HCT116 (cell line): ENCODE results near the gene CLEC19A. TPM values are rescaled to one million over a fixed set of nuclear protein-coding genes. Genes with fewer than 3 reads are reported as not detected.

Experiments
- ATAC-seq: fragments of 200-7000 bp; cut with Tn5 transposase; 2 replicates; pipeline ENCODE4 v1.9.1; 2020; ENCODE audit warnings: mild to moderate bottlenecking, moderate library complexity
- BruUV-seq: library from RNA; stranded (reverse); fragments of 400-500 nt; replicated peaks from 2 replicates; lab custom pipeline; 2021; lab: Mats Ljungman, UMichigan
- CTCF ChIA-PET: fragments of 300-600 bp; sonication (Branson Sonifier 250); formaldehyde crosslinking; loops from one replicate; lab custom pipeline; 2021; ENCODE audit warnings: antibody characterized with exemption; lab: Charles Lee
- POLR2A ChIA-PET: fragments of 300-600, 350-600 bp; sonication (Branson Sonifier 250); formaldehyde crosslinking; loops from one replicate; lab custom pipeline; 2021; ENCODE audit warnings: antibody characterized with exemption; lab: Charles Lee
- RAD21 ChIA-PET, 2 experiments: fragments of 300-600 bp; sonication (Branson Sonifier 250); formaldehyde crosslinking; loops; one replicate each; lab custom pipeline; 2023; ENCODE audit warnings: low total read pairs in 2 of 2; ENCODE audit not compliant: uncharacterized antibody in 2 of 2, unreplicated experiment in 2 of 2, low non-redundant PET in 1 of 2; lab: Charles Lee
- DNase-seq: peaks from one replicate; pipeline ENCODE4 v3.0.0-alpha.2; 2010; ENCODE audit warnings: low read depth, low spot score
- H2AFZ ChIP-seq: fragments of 200-600 bp; shearing (Covaris generic), sonication (generic); 2 replicates; pipeline ENCODE4 v1.6.1; 2017; ENCODE audit warnings: low read depth, mixed run types, mixed read lengths, antibody characterized with exemption, low read length; ENCODE audit not compliant: poor library complexity, severe bottlenecking
- H3K27ac ChIP-seq: 2 replicates; pipeline ENCODE4 v1.5.1; 2012; ENCODE audit warnings: low read depth, low read length
- H3K27me3 ChIP-seq: fragments of 200-600 bp; sonication (generic); 2 replicates; pipeline ENCODE4 v1.6.1; 2016; ENCODE audit warnings: mixed run types, low read length, mixed read lengths; ENCODE audit not compliant: insufficient read depth
- H3K36me3 ChIP-seq, 2 experiments: fragments of 200-500 bp in 1 of 2; fragments of 200-600 bp in 1 of 2; sonication (Bioruptor generic) in 1 of 2; sonication (generic) in 1 of 2; 2 replicates each; pipeline versions ENCODE4 v1.5.1 to v1.6.1; 2014 to 2016; ENCODE audit warnings: low read length in 2 of 2, inconsistent platforms in 1 of 2, mixed read lengths in 1 of 2, mixed run types in 1 of 2; ENCODE audit not compliant: insufficient read depth in 2 of 2, control insufficient read depth in 1 of 2
- H3K4me1 ChIP-seq, 2 experiments: fragments of 200-600 bp in 1 of 2; sonication (generic) in 1 of 2; 2 replicates each; pipeline versions ENCODE4 v1.5.1 to v1.6.1; 2012 to 2017; ENCODE audit warnings: low read length in 2 of 2, inconsistent platforms in 1 of 2, mild to moderate bottlenecking in 1 of 2, mixed read lengths in 1 of 2, mixed run types in 1 of 2, moderate library complexity in 1 of 2; ENCODE audit not compliant: insufficient read depth in 2 of 2, control insufficient read depth in 1 of 2
- H3K4me2 ChIP-seq: fragments of 200-600 bp; sonication (generic); 2 replicates; pipeline ENCODE4 v1.6.1; 2017; ENCODE audit warnings: mixed run types, low read length, mixed read lengths
- H3K4me3 ChIP-seq, 2 experiments: fragments of 200-600 bp in 1 of 2; sonication (generic) in 1 of 2; replicated peaks in 1 of 2; 2 replicates each; pipeline ENCODE4 v1.5.1; 2011 to 2016; ENCODE audit warnings: low read length in 2 of 2, control low read depth in 1 of 2, low read depth in 1 of 2, mild to moderate bottlenecking in 1 of 2, mixed read lengths in 1 of 2, mixed run types in 1 of 2
- H3K79me2 ChIP-seq: fragments of 200-600 bp; sonication (generic); 2 replicates; pipeline ENCODE4 v1.6.1; 2017; ENCODE audit warnings: mild to moderate bottlenecking, mixed run types, low read length, moderate library complexity, mixed read lengths; ENCODE audit not compliant: insufficient read depth
- H3K9ac ChIP-seq: fragments of 200-600 bp; sonication (generic); 2 replicates; pipeline ENCODE4 v1.6.1; 2016; ENCODE audit warnings: low read length, mixed read lengths
- H3K9me2 ChIP-seq: fragments of 200-600 bp; sonication (generic), shearing (Covaris generic); 2 replicates; pipeline ENCODE4 v1.6.1; 2017; ENCODE audit warnings: mixed run types, mild to moderate bottlenecking, moderate library complexity; ENCODE audit not compliant: insufficient read depth
- H3K9me3 ChIP-seq, 2 experiments: fragments of 200-500 bp in 1 of 2; fragments of 200-600 bp in 1 of 2; sonication (Bioruptor generic) in 1 of 2; sonication (generic) in 1 of 2; 2 replicates each; pipeline ENCODE4 v1.6.1; 2014 to 2017; ENCODE audit warnings: low read length in 2 of 2, mixed read lengths in 2 of 2, inconsistent platforms in 1 of 2, low read depth in 1 of 2, mild to moderate bottlenecking in 1 of 2, mixed run types in 1 of 2, moderate library complexity in 1 of 2; ENCODE audit not compliant: control insufficient read depth in 1 of 2, insufficient read depth in 1 of 2
- H4K20me1 ChIP-seq: fragments of 200-600 bp; sonication (generic), shearing (Covaris generic); 2 replicates; pipeline ENCODE4 v1.6.1; 2017; ENCODE audit warnings: mixed run types, mild to moderate bottlenecking, moderate library complexity; ENCODE audit not compliant: insufficient read depth
- RAD21 ChIP-seq: IDR thresholded peaks from 2 replicates; pipeline ENCODE4 v1.6.1; 2012; ENCODE audit warnings: low read depth, mild to moderate bottlenecking
- SP1 ChIP-seq: IDR thresholded peaks from 2 replicates; pipeline ENCODE4 v1.6.1; 2012; ENCODE audit warnings: low read depth
- ZBTB33 ChIP-seq: IDR thresholded peaks from 2 replicates; pipeline ENCODE4 v1.6.1; 2011; ENCODE audit warnings: mild to moderate bottlenecking, low read length, moderate library complexity; ENCODE audit not compliant: insufficient replicate concordance; ENCODE audit errors: extremely low read depth
- intact Hi-C: fragments of 100-400 bp; cut with micrococcal nuclease; formaldehyde crosslinking; loops from 2 replicates; pipeline ENCODE4 v1.10.0; 2022
- total RNA-seq: library from RNA; stranded (reverse); gene quantifications from one replicate; pipeline ENCODE4 v1.2.1, GENCODE V29; 2021; ENCODE audit not compliant: unreplicated experiment
- TF ChIP-seq, protein P1 (sequence below): IDR thresholded peaks from 2 replicates; pipeline ENCODE4 v1.6.1; 2012; ENCODE audit warnings: low read depth

CLEC19A gene
- total RNA-seq, 1 experiment from 2014 or later = not detected

GRCh38 chr16:19295393-19295792 lies 9.9 kb downstream of the CLEC19A start (continued):
- TF ChIP-seq SP1 (no peak), RAD21 (no peak)

- ATAC-seq = no peak
- H3K9ac ChIP-seq = no peak overlapping the region
- intact Hi-C loops = no loop called here
- no peaks in the 10 kb centered on the region for H3K9me3 ChIP-seq
- H3K27ac ChIP-seq = no peak overlapping the region
- H3K9me2 ChIP-seq = no peaks in the 10 kb centered on the region
- ChIA-PET RAD21 (no interaction called here), CTCF (no interaction called here), POLR2A (no interaction called here)
- H3K36me3 ChIP-seq = no peaks in the 10 kb centered on the region
- no peak for DNase-seq
- H4K20me1 ChIP-seq = no peaks in the 10 kb centered on the region
- H3K27me3 ChIP-seq = peaks cover 16% of the 10 kb centered on the region; the same call in 1 of the 2 replicates
- H3K79me2 ChIP-seq = no peaks in the 10 kb centered on the region
- H3K4me3 ChIP-seq = no peak overlapping the region
- H3K4me2 ChIP-seq = no peak overlapping the region
- H2AFZ ChIP-seq = no peak overlapping the region
- no TSS peak for BruUV-seq
- TF ChIP-seq, protein P1, sequence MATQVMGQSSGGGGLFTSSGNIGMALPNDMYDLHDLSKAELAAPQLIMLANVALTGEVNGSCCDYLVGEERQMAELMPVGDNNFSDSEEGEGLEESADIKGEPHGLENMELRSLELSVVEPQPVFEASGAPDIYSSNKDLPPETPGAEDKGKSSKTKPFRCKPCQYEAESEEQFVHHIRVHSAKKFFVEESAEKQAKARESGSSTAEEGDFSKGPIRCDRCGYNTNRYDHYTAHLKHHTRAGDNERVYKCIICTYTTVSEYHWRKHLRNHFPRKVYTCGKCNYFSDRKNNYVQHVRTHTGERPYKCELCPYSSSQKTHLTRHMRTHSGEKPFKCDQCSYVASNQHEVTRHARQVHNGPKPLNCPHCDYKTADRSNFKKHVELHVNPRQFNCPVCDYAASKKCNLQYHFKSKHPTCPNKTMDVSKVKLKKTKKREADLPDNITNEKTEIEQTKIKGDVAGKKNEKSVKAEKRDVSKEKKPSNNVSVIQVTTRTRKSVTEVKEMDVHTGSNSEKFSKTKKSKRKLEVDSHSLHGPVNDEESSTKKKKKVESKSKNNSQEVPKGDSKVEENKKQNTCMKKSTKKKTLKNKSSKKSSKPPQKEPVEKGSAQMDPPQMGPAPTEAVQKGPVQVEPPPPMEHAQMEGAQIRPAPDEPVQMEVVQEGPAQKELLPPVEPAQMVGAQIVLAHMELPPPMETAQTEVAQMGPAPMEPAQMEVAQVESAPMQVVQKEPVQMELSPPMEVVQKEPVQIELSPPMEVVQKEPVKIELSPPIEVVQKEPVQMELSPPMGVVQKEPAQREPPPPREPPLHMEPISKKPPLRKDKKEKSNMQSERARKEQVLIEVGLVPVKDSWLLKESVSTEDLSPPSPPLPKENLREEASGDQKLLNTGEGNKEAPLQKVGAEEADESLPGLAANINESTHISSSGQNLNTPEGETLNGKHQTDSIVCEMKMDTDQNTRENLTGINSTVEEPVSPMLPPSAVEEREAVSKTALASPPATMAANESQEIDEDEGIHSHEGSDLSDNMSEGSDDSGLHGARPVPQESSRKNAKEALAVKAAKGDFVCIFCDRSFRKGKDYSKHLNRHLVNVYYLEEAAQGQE = no peak
- TF ChIP-seq ZBTB33 = no peak
- H3K4me1 ChIP-seq = no peaks in the 10 kb centered on the region
These were observed 11.9 kb downstream of the CLEC19A start for GRCh38 chr16:19297454-19297853.
